GM19397 (cell line): Measurements from ENCODE around the gene KLHL20.
"Not testable (repeated sequence)": the region's sequence is repeated elsewhere in the genome, so short reads cannot be mapped to it uniquely, and the experiment has no call there.

Experiments
- ATAC-seq: cut with Tn5 transposase; IDR thresholded peaks from one replicate; pipeline ENCODE4 v1.9.1; 2021; ENCODE audit warnings: mild to moderate bottlenecking, moderate library complexity; ENCODE audit not compliant: unreplicated experiment

KLHL20 gene

DNA sequence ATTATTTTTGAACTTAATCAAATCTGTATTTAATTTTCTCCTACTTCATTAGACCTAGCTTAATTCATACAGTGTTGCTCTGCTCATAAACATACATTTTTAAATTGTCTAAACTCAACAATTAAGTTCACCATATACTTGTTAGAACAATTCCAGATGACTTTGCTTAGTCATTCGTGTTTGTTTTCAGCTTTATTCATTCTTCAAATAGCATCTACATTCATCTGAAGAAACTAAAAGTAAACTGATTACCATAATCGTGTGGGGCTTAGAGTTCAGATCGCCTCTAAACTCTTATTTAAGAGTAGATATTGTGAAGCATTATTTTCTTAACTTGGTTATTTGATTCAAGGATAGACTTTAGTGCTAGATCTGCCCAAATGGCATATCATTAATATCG is 34.4 kb downstream of the KLHL20 start:
- no peak for ATAC-seq

GRCh38 chr1:173753830-173754229 is 39.0 kb downstream of the KLHL20 start:
- ATAC-seq, result no peak

- no peak for ATAC-seq
These were observed 42.9 kb downstream of the KLHL20 start for GRCh38 chr1:173757666-173758065.

- ATAC-seq, result no peak
These were observed 43.3 kb downstream of the KLHL20 start for GRCh38 chr1:173758110-173758509.

- no peak for ATAC-seq
These were observed 44.2 kb downstream of the KLHL20 start for GRCh38 chr1:173758980-173759379.

GRCh38 chr1:173764331-173764730 is 49.5 kb downstream of the KLHL20 start:
- ATAC-seq, result not testable (repeated sequence)

- ATAC-seq, result no peak
These were observed 53.4 kb downstream of the KLHL20 start for GRCh38 chr1:173768206-173768605.

- ATAC-seq, result no peak
These were observed 54.0 kb downstream of the KLHL20 start for GRCh38 chr1:173768827-173769226.

DNA sequence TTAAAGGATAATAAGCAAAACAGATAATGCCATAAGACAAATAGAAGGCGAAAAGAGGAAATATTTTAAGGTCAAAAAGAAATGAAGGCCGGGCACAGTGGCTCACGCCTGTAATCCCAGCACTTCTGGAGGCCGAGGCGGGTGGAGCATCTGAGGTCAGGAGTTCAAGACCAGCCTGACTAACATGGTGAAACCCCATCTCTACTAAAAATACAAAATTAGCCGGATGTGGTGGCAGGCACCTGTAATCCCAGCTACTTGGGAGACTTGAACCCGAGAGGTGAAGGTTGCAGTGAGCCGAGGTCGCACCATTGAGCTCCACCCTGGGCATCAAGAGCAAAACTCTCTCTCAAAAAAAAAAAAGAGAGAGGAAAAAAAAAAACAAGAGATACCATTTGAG is 55.5 kb downstream of the KLHL20 start:
- not testable (repeated sequence) for ATAC-seq

DNA sequence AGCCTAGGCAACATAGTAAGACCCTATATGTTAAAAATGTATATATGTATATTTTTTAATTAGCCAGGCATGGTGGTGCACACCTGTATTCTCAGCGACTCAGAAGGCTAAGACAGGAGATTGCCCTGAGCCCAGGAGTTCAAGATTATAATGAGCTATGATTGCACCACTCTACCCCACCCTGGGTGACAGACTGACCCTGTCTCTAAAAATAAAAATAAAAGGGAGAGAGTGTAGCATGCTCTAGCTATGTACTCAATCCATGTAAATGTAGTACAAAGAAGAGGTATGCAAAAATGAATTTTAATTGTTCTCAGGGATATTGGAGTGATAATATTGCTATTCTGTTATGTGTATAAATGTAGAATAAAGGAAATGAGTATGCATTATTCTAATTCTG is 56.8 kb downstream of the KLHL20 start:
- no peak for ATAC-seq

- ATAC-seq, result no peak
These were observed 60.9 kb downstream of the KLHL20 start for GRCh38 chr1:173775578-173776226.

- ATAC-seq, result no peak
These were observed 65.2 kb downstream of the KLHL20 start for GRCh38 chr1:173779936-173780335.

- no peak for ATAC-seq
These were observed 70.2 kb downstream of the KLHL20 start for GRCh38 chr1:173784997-173785396.

DNA sequence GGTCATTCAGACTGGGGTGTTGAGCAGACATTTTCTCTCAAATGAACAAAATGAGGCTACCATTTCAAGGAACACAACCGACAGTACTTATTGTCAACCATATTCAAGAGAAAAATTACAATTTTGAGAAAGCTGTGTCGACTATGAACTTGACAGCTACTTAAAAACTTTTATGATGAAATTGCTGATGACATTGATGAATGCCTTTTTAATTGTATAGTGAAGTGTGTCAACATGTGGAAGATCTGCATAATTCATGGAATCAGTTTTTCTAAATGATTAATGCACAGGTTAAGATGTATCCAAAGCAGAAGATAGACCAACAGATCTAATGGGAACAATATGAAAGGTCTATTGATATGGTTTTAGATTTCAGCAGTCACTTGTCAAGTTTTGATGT is 75.1 kb downstream of the KLHL20 start:
- ATAC-seq, result no peak

DNA sequence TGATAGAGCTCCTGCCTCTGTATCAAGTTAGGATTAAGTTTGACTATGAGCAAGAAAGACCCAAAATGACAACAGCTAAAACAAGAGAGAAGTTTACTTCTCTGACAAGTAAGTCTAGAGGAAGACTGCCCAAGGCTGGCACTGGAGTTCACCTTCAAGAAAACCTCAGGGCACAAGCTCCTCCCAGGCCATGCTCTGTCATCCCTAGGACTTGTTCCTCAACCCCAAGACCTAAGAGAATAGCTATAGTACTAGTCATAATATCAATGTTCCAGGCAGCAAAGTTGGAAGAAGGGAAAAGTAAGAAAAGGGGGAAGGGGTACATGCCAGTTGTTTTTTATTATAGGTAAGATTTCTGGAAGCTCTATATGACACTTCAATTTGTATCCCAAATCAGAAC is 83.3 kb downstream of the KLHL20 start:
- ATAC-seq, result no peak

- not testable (repeated sequence) for ATAC-seq
These were observed 85.2 kb downstream of the KLHL20 start for GRCh38 chr1:173799995-173800394.

- no peak for ATAC-seq
These were observed 88.2 kb downstream of the KLHL20 start for GRCh38 chr1:173802961-173803360.

DNA sequence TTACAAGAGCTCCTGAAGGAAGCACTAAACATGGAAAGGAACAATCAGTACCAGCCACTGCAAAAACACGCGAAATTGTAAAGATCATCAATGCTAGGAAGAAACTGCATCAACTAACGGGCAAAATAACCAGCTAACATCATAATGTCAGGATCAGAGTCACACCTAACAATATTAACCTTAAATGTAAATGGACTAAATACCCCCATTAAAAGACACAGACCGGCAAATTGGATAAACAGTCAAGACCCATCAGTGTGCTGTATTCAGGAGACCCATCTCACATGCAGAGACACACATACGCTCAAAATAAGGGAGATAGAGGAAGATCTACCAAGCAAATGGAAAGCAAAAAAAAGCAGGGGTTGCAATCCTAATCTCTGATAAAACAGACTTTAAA is 98.9 kb downstream of the KLHL20 start:
- not testable (repeated sequence) for ATAC-seq

- ATAC-seq, result no peak
These were observed 103.7 kb downstream of the KLHL20 start for GRCh38 chr1:173818459-173818858.

DNA sequence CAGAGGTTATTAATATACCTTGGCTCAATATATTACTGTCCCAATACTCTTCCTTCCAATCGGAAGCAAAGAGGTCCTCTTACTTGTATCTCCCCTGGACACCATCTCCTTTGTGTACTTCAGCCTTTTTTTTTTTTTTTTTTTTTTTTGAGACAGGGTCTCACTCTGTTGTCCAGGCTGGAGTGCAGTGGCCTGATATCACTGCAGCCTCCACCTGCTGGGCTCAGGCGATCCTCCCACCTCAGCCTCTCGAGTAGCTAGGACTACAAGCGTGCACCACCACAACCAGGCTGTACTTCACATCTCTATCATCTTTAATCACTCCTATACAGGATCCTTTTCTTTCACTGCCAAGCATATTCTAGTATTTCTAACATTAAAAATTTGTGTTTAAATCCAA is 106.9 kb downstream of the KLHL20 start:
- ATAC-seq, result no peak

DNA sequence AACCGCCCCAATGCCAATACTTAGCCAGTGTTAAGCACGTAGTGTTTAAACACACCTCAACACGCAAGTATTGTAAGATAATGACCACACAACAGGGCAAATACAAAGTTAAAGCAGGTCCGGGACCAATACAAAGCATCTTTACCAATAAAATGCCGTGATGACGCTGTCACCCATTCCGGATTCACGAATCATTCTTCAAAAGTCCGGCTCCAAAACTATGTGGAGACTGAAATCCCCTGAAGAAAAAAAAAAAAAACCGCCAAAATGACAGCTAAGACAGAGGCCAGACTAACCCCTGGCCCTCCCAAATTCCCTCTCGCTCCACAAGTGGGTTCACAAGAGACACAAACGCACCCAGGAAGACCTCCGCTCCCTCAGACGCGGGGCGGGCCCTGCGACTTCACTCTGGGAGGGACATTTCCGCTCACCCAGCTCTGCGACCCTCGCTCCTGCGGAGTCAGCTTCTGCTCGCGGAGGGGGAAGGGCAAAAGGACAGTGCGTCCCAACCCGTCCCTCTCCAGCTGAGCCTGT is 109.1 kb downstream of the KLHL20 start:
- ATAC-seq, result peak; percentile 42

DNA sequence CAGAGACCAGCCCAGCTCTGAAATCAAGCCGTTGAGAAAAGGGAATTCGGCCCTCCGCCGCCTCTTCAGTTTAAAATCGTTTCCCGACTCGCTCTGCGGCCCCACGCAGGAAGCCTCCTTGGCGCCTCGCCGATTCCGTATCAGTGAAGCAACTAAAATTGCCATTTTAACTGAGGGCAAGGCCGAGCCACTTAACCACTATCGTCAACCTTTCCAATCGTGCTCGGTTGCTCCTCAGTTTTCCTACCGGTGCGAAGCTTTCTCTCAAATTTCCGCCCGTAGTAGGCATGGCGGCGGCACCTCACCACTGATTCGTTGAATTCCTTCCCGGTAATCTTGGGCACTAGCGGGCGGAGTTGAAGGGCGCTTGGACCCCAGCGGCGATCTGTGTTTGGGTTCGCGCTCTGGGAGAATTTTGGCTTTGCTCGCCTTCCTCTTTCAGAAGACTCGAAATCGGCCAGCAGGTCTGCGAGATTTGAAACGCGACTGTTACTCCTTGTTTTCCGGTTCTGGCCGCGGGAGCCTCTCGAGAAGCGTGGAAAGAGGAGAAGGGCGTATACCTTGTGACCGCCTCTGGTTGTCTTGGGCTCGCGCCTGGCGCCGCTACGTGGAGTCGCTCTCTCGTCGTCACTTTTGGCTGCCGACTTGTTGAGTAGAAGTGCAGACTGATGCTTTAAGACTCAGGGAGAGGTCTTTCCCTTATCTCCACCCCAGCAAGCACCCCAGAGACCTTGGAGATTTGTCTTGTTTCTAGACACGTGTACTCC is 109.7 kb downstream of the KLHL20 start, which contains the start of the genes CENPL and DARS2:
TSS of gene CENPL (minus strand) at position 569 of the 767 bp plus-strand sequence. CDS start 13,584 bp downstream, outside the sequence.
TSS of gene DARS2 (plus strand) at position 359 of the 767 bp plus-strand sequence. CDS start 557 bp downstream, outside the sequence.
- ATAC-seq, result peak; percentile 90
